Mucosa of stomach (tissue), 1 donor: ENCODE measurements around the gene IKZF3.

Experiments used
- H3K27me3 ChIP-seq: one replicate; pipeline ENCODE4 v1.7.0; 2013; ENCODE audit warnings: mild to moderate bottlenecking, low read length; ENCODE audit not compliant: control insufficient read depth, insufficient read depth
- H3K36me3 ChIP-seq: one replicate; pipeline ENCODE4 v1.7.0; 2013; ENCODE audit warnings: low read length; ENCODE audit not compliant: control insufficient read depth, insufficient read depth
- H3K4me1 ChIP-seq: one replicate; pipeline ENCODE4 v1.7.0; 2013; ENCODE audit warnings: mild to moderate bottlenecking, low read length; ENCODE audit not compliant: control insufficient read depth, insufficient read depth
- H3K4me3 ChIP-seq: one replicate; pipeline ENCODE4 v1.7.0; 2013; ENCODE audit warnings: low read length
- H3K9ac ChIP-seq: one replicate; pipeline ENCODE4 v1.7.0; 2013; ENCODE audit warnings: mild to moderate bottlenecking, low read length, moderate library complexity
- H3K9me3 ChIP-seq: one replicate; pipeline ENCODE4 v1.7.0; 2013; ENCODE audit warnings: mild to moderate bottlenecking, low read length, moderate library complexity; ENCODE audit not compliant: control insufficient read depth
- donor health status: Pancreatic carcinoma.

The IKZF3 gene

DNA sequence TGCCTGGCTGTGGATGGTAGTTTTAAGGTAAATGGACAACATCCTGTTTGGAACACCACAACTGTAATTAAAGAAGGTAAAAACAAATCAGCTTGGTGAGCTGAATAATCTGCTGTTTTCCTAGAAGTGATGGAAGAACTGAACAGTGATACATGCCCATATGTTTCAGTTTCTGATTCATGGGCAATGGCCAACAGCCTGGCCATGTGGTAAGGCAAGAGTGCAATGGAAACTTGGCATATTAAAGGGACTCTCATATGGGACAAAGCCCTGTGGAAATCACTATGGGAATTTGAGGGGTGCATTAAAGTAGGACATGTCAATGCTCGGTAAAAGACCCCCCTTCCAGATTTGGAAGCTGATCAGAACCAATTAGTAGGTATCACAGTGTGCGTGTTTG lies 37.8 kb downstream of the IKZF3 start:
- Histone ChIP-seq H3K36me3 (no peaks in the 10 kb centered on the region), H3K27me3 (no peaks in the 10 kb centered on the region), H3K9me3 (no peaks in the 10 kb centered on the region), H3K4me3 (no peak overlapping the region), H3K4me1 (peaks cover 4% of the 10 kb centered on the region), H3K9ac (no peak overlapping the region)

DNA sequence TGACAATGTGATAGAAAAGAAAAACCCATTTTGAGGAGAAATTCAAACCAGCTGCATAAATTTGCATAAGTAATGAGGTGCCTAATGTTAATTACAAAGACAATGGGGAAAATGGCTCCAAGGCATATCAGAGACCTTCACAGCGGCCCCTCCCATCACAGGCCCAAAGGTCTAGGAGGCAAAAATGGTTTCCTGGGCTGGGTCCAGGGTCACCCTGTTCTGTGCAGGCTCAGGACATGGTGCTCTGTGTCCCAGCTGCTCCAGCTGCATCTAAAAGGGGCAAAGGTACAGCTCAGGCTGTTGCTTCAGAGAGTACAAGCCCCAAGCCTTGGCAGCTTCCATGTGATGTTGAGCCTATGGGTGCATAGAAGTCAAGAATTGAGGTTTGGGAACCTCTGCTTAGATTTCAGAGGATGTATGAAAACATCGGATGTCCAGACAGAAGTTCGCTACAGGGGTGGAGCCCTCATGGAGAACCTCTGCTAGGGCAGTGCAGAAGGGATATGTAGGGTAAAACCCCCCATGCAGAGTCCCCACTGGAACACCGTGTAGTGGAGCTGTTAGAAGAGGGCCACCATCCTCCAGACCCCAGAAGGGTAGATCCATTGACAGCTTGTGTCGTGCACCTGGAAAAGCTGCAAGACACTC lies 40.6 kb downstream of the IKZF3 start:
- Histone ChIP-seq H3K9ac (no peak overlapping the region), H3K36me3 (no peaks in the 10 kb centered on the region), H3K4me3 (no peak overlapping the region), H3K4me1 (peaks cover 4% of the 10 kb centered on the region), H3K9me3 (no peaks in the 10 kb centered on the region), H3K27me3 (no peaks in the 10 kb centered on the region)

DNA sequence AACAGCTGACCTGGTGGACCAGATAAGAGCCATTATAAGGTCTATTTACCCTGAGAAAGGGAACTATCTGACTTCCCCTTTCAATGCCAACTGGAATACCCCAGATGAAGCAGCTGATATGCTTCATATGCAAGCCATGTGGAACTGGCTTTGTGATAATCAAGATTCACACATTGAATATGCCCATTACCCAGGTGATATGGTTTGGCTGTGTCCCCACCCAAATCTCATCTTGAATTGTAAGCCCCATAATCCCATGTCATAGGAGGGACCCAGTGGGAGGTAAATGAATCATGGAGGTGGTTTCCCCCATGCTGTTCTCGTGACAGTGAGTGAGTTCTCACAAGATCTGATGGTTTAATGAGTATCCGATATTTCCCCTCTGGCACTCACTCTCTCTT lies 42.1 kb downstream of the IKZF3 start:
- Histone ChIP-seq H3K9ac (no peak overlapping the region), H3K36me3 (no peaks in the 10 kb centered on the region), H3K4me1 (no peaks in the 10 kb centered on the region), H3K4me3 (no peak overlapping the region), H3K9me3 (no peaks in the 10 kb centered on the region), H3K27me3 (no peaks in the 10 kb centered on the region)

DNA sequence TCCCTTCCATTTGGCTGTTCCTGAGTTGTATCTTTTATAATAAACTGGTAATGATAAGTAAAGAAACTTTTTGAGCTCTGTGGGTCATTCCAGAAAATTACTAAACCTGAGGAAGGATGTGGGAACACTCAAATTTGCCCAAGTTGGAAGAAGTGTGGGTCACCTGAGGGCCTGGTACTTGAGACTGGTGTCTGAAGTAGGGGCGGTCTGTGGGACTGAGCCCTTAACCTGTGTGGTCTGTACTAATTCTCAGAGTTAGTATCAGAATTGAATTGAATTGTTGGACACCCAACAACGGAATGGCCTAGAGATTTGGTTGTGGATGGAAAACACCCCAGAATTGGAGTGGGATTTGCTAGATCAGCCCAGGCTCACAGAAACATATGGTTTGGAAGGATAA lies 43.1 kb downstream of the IKZF3 start:
- H3K4me3 ChIP-seq: no peak overlapping the region
- no peaks in the 10 kb centered on the region for H3K27me3 ChIP-seq
- no peaks in the 10 kb centered on the region for H3K9me3 ChIP-seq
- no peak overlapping the region for H3K9ac ChIP-seq
- H3K4me1 ChIP-seq: no peaks in the 10 kb centered on the region
- no peaks in the 10 kb centered on the region for H3K36me3 ChIP-seq

DNA sequence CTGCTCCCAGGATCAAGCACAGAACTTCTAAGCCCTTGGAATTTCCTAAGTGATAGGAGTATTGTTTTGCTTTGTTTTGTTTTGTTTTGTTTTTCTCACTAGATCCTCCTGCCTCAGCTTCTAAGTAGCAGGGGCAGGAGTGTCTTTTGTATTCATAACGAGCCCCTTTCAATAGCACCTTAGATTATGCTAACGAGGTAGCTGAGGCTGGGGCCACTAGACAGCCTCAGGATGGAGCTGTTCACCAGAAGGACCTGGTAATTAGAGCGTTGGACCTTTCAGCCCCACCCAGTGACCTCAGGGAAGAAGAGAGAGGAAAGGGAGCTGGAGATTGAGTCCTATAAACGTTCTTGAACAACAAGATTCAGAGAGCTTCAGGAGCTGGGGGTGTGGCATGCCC lies 43.6 kb downstream of the IKZF3 start:
- H3K4me1 ChIP-seq: no peaks in the 10 kb centered on the region
- no peak overlapping the region for H3K4me3 ChIP-seq
- H3K9me3 ChIP-seq: no peaks in the 10 kb centered on the region
- H3K27me3 ChIP-seq: no peaks in the 10 kb centered on the region
- H3K9ac ChIP-seq: no peak overlapping the region
- H3K36me3 ChIP-seq: no peaks in the 10 kb centered on the region

DNA sequence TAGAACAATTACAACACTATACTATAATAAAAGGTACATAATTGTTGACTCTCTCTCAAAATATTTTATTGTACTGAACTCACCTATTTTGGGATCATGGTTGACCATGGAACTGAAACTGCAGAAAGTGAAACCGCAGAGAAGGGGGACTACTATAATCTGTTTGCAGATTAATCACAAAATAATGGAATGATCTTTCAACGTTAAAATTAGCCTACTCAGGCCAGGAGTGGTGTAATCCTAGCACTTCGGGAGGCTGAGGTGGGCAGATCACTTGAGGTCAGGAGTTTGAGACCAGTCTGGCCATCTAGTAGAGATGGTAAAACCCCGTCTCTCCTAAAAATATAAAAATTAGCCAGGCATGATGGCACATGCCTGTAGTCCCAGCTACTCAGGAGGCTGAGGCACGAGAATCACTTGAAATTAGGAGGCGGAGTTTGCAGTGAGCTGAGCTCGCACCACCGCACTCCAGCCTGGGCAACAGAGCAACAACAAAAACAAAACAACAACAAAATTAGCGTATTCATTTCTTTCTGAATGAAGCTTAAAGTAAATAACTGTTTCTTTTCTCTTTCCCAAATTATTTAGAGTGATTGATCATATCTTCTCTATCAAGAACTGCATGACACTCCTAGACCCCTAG lies 45.6 kb downstream of the IKZF3 start:
- H3K9ac ChIP-seq: no peak overlapping the region
- no peaks in the 10 kb centered on the region for H3K36me3 ChIP-seq
- no peaks in the 10 kb centered on the region for H3K4me1 ChIP-seq
- H3K9me3 ChIP-seq: no peaks in the 10 kb centered on the region
- H3K27me3 ChIP-seq: no peaks in the 10 kb centered on the region
- no peak overlapping the region for H3K4me3 ChIP-seq

DNA sequence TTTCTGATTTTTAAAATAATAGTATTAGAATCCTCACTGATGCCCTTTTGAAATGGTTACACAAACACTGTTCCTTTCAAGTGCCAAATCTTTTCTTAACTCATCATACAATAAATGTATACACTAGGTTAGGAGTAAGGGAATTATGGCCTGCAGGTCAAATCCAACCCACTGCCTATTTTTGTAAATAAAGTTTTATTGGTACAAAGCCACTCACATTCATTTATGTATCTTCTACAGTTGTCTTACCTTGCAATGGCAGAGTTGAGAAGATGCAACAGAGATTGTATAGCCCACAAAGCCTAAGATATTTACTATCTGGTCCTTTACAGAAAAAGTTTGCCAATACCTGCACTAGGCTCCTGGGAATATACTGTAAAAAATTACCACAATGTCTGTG lies 47.8 kb downstream of the IKZF3 start:
- H3K4me3 ChIP-seq: no peak overlapping the region
- no peaks in the 10 kb centered on the region for H3K27me3 ChIP-seq
- H3K9ac ChIP-seq: no peak overlapping the region
- no peaks in the 10 kb centered on the region for H3K9me3 ChIP-seq
- H3K4me1 ChIP-seq: no peaks in the 10 kb centered on the region
- no peaks in the 10 kb centered on the region for H3K36me3 ChIP-seq

DNA sequence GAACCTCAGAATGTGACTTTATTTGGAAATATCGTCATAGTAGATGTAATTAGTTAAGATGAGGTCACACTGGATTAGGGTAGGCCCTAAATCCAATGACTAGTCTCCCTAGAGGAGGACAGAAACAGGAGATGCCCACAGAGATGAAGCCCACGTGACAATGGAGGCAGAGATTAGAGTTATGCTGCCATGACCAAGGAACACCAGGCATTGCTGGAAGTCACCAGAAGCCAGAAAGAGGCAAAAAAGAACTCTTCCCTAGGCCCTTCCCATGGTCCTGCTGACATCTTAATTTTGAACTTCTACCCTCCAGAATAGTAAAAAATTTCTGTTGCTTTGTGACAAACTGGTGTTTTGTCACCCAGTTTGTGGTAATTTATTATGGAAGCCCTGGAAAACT lies 49.6 kb downstream of the IKZF3 start:
- H3K9ac ChIP-seq: no peak overlapping the region
- no peaks in the 10 kb centered on the region for H3K36me3 ChIP-seq
- no peaks in the 10 kb centered on the region for H3K4me1 ChIP-seq
- H3K27me3 ChIP-seq: no peaks in the 10 kb centered on the region
- H3K9me3 ChIP-seq: no peaks in the 10 kb centered on the region
- no peak overlapping the region for H3K4me3 ChIP-seq

DNA sequence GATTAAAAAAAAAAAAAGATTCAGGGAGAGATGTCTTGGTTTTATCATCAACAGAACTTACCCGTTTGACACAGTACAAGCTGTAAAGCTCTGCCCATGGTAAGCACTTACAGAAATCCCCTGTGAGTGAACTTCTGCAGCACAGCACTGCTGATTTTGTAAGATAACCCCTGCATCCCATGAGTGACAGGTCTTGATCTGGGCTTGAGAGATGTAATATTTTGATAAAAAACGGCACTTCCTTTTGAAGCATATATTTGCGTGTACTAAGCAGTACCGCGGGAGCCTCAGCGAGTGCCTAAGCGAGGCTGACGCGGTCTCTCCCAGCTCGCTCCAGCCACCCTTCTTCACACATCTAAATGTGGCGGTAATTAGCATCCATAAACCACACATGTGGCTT lies 50.5 kb downstream of the IKZF3 start:
- Histone ChIP-seq H3K27me3 (no peaks in the 10 kb centered on the region), H3K9ac (no peak overlapping the region), H3K9me3 (no peaks in the 10 kb centered on the region), H3K4me3 (no peak overlapping the region), H3K4me1 (no peaks in the 10 kb centered on the region), H3K36me3 (no peaks in the 10 kb centered on the region)

DNA sequence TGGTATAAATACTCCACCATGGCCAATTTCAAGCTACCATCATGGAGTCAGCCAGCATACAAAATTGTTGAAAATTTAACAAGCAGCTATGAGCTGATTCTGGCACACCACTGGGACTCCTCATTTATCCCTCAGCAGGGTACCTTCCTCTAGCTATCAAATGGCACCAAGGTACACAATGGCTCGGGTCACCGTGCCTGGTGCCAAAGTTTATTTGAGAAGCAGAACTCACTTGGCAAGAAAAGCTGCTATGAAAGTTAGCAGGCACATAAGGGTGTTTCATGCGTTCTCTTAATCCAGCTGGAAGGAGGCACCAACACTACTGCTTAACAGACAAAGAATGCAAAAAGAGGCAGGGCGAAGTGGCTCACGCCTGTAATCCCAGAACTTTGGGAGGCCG lies 51.6 kb downstream of the IKZF3 start:
- Histone ChIP-seq H3K36me3 (no peaks in the 10 kb centered on the region), H3K9ac (no peak overlapping the region), H3K4me3 (no peak overlapping the region), H3K4me1 (no peaks in the 10 kb centered on the region), H3K9me3 (no peaks in the 10 kb centered on the region), H3K27me3 (no peaks in the 10 kb centered on the region)

DNA sequence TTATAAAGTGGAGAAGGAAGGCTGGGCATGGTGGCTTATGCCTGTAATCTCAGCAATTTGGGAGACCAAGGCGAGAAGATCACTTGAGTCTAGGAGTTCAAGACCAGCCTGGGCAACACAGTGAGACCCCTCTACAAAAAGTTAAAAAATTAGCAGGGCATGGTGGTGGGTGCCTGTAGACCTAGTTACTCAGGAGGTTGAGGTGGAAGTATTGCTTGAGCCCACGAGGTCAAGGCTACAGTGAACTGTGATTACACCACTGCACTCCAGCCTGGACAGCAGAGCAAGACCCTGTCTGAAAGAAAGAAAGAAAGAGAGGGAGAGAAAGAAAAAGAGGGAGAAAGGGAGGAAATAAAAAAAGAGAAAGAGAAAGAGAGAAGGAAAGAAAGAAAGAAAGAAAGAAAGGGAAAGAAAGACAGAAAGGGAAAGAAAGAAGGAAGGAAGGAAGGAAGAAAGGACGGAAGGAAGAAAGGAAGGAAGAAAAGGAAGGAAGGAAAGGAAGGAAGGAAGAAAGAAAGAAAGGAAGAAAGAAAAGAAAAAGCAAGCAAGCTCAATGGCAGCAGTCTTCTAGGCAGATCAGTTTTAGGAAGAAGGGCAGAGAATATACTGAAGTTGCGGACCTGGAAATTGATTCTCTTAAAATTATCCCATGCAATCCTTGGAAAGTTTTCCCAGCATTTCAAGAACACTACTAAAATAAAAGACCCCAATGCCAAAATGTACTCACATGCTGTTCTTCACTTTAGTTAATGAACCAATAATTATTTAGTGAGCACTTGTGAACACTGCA lies 53.0 kb downstream of the IKZF3 start:
- Histone ChIP-seq H3K27me3 (no peaks in the 10 kb centered on the region), H3K4me1 (no peaks in the 10 kb centered on the region), H3K9ac (no peak overlapping the region), H3K4me3 (no peak overlapping the region), H3K36me3 (no peaks in the 10 kb centered on the region), H3K9me3 (no peaks in the 10 kb centered on the region)

DNA sequence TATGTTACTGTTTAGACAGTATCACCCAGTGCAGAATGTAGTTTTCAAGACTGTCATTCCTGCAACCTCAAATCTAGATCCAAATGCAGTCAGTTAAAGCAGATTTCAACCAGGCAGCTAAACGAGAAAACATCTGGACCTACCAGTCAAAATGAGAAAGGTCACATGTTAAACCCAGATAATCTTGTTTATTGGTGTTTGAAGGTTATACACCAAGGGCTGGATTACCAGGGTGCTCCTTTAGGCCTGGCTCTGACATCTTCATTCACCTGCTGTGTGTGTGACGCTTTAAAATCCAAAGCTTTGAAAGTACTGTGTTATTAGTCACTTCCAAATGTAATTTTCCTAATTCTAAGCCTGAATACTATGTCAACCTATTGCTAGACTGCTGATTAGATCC lies 54.9 kb downstream of the IKZF3 start:
- no peaks in the 10 kb centered on the region for H3K27me3 ChIP-seq
- H3K9ac ChIP-seq: no peak overlapping the region
- H3K4me3 ChIP-seq: no peak overlapping the region
- H3K36me3 ChIP-seq: no peaks in the 10 kb centered on the region
- no peaks in the 10 kb centered on the region for H3K9me3 ChIP-seq
- H3K4me1 ChIP-seq: no peaks in the 10 kb centered on the region
